HPDE6-E6E7 (cell line): ENCODE data around the gene RARRES1.

Experiments
- DNase-seq: peaks from one replicate; pipeline ENCODE4 v3.0.0; 2011; ENCODE audit warnings: missing footprints; ENCODE audit errors: extremely low spot score

The RARRES1 gene

DNA sequence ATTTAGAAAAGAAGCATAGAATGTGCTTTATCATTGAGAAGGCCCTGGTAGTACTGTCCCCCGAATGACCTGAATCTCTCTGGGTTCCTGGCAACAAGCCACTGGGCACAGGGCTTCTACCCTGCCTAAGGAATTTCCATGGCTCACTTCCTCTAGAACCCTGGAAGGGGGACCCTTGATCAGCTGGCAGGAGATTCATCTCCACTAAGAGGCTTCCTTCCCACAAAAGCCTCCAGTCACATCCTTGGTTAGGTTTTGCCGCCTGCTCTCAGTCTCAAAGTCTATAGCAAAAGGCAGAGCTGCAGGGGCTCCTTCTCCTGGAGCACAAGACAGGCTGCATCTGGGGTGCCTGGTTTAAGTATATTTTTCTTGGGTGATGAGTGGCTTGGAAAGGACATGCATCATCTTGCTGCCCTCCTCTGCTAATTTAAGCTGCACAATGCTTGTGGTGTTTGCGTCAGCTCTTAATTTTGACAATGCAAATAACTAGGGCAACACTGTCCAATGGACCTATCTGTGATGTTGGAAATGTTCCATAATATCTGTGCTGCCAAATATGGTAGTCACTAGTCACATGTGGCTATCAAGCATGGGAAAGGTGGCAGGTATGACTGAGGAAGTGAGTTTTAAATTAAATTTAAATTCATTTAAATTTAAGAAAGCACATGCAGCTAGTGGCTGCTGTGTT lies 33.4 kb upstream of the RARRES1 start:
- no peak for DNase-seq

DNA sequence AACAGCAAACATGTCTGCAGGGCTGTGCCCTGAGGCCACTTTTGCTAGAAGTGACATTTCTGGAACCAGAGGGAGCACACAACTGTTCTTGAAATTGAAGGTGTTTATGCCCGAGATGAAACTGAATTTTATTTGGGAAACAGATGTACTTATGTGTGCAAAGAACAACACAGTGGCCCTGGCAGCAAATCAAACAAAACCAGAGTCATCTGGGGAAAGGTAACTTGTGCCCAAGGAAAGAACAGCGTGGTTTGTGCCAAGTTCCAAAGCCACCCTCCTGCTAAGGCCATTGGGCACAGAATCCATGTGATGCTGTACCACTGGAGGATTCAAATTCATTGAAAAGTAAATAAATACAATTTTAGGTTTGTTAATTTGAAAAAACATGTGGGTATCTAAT lies 31.2 kb upstream of the RARRES1 start:
- DNase-seq, result no peak

DNA sequence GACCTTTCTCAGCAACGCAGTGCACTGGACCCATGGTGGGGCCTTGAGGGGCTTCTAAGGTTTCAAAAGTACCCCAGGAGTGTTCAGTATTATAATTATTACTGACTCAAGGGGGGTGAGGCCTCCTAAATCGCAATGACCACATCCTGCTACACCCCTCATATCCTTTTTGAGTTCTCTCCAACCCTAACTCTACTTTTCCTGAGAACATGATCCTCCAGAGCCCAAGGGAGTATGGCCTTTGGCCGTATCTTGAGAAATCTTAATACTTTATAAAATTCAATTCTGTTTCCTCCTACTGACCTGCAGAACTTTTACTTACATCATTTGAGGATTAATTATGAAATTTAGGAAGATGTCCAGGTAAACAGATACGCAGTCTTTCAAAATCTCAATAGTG lies 30.4 kb upstream of the RARRES1 start:
- DNase-seq, result no peak

DNA sequence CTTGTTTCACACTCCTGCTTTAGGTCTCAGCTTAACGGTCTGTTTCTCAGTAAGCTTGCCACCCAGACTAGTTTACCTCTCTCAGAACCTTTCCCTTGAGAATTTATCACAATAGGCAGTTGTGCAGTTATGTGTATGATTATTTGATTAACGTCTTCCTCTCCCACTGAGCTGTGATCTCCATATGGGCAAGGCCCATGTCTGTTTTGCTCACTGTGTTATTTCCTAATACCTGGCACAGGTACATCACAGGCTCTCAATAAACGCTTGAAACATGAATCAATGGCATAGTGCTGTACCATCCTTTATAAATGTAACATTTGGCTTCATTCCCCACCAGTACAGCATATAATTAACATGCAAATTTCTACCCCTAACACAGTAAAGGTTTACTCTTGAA lies 29.1 kb upstream of the RARRES1 start:
- no peak for DNase-seq

DNA sequence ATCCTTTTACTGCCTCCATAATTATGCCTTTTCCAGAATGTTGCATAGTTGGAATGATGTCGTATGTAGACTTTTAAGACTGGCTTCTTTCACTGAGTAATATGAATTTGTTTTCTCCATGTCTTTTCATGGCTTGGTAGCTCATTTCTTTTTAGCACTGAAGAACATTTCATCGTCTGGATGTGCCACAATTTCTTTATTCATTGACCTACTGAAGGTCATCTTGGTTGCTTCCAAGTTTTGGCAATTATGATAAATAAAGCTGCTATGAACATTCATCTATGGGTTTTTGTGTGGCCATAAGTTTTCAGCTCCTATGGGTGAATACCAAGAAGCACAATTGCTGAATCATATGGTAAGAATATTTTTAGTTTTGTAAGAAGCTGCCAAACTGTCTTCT lies 23.2 kb upstream of the RARRES1 start:
- DNase-seq, result no peak

DNA sequence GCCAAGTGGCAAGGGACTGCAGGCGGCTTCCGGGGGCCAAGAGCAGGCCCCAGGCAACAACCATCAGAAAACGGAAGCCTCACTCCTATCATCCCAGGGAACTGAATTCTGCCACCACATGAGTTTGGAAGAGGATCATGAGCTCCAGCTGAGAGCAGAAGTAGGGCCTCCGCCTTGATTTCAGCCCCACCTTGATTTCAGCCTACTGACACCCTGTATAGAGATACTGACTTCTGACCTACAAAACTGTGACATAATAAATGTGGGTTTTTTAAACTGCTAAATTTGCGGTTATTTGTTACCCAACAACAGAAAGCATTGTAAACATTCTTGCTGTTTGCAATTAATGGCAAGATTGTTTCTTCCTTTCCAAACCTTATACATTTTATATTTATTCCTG lies 21.6 kb upstream of the RARRES1 start:
- no peak for DNase-seq

DNA sequence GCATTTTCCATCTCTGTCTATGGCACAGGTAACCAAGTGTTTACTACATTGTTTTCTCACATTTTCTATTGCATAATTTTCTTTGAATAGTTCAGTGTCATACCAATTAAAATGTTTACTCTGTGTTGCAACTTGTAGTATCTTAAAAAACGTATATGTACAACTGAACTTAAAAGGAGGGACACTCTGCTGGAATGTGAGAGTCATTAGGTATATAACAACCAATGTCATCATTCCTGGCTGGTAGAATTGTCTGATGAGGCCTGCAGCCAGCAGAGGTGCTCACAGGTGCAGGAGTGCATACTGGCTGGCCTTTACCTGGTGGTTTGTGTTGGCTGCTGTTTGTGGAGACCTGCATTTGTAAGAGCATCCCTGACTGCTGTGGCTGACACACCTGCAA lies 19.1 kb upstream of the RARRES1 start:
- DNase-seq, result no peak

DNA sequence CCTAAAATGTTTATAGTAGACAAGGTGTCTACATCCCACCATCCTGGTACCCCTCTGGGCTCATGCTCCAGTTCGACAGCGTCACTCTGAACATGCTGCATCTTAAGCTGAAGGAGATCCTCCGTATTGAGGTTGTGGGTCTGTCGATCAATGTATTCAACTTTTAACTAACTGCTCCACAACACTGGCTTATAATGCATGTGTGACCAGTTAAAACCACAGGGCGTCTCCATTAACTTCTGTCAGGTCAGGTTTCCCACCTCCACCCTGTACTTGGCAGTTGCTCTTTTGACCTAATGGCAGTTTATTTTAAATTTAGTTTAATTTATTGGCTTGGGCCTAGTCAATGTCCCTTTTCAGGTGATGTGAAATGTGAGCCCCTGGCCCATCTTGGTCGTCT lies 17.8 kb upstream of the RARRES1 start:
- no peak for DNase-seq

DNA sequence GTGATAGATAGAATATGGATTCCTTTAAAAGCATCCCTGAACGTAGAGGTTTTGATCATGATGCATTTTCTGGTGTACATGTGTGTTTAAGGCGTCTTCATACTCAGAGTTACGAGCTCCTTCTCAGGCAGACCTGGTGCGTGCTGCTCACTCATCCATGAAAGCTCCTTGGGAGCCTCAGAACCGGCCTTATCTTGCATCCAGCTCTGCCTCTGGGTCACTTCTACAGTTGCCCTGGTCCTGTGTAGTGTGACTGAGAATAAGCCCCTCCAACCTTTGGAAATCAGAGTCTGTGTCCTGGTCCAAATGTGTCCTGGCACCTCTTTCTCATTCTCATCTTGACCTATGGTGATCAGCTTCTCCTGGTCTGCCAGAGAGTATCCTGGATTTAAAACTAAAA lies 17.3 kb upstream of the RARRES1 start:
- DNase-seq, result no peak

DNA sequence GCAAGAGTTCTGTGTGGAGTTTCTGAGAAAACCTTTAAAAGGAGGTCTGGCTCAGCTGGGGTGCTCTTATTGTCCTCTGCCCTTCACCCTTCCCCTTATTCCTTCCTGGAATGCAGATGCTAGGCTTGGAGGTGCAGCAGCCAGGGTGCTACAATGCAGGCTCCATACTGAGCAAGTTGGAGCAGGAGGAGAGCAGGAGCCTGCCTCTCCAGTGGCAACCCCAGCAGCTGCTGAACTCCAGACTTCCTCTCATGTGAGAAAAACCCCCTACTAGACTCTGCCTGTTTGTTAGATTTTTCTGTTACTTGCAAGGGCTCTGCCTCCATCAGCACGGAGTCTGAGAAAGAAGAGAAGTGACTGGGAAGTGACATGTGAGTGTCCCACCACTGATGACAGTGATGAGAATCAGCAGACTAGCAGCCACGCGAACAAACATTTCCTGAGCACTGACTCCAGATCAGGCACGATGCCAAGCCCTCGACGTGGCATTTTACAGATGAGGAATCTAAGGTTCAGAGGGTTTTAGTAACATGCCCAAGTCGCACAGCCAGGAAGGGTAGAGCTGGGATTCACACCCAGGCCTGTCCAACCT lies 16.1 kb upstream of the RARRES1 start:
- no peak for DNase-seq

DNA sequence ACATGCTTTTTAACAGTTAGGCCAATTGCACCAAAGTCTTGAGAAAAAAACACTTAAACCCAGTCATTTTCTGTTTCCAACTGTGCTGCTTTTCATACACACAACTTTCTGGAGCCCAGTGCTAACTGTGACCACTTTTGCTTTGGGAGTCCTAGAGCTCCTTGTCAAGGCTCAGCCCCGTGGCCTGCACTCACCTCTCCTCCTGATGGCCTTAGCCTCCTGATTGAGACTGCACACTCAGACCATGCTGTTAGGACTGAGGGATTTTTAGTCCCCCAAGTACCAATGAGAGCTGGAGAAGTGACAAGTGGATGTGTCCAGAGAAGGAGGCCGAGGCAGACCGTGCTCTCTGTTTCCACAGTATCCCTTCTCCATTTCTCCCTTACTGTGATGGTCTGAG lies 15.2 kb upstream of the RARRES1 start:
- no peak for DNase-seq

DNA sequence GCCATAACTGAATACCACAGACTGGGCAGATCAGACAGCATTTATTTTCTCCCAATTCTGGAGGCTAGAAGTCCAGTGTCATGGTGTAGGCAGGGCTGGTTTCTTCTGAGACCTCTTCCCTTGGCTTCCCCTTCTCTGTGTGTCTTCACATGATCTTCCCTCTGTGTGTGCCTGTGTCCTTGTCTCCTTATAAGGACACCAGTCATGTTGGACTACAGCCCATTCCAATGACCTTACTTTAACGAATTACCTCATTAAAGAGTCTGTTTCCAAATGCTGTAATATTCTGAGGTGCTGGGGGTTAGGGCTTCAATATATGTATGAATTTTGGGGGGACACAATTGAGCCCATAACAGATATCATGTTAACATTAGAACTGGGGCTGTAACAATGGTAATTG lies 13.3 kb upstream of the RARRES1 start:
- DNase-seq, result no peak

DNA sequence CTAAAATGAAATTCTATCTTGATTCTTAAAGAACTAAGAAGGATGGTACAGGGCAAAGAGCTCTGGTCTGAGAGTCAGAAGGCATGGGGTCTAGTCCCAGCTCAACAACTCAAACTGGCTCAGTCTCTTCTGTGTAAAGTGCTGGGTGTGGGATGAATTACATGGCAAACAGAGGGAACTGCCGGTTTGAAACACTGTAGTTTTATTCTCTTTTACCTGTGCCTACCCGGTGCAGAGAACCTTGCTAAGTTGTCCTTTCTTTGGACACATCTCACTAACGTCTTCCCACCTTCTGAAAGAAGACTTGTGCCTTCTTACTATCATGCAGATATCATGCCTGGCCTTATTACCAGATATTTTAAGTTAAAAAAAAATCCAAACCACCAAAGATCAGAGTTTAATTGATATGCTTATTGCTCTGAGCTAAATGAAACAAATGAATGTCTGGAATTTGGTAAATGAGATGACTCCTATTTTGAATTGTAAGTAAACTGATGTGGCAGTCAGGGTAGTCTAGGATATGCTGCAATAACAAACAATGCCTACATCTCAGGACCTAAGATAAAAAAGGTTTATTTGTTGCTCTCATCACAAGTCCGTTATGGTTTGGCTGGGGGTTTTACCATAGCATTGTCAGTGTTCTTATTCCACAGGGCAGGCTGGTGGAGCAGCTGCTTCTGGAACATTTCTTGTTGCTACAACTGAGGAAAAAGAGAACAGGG lies 12.5 kb upstream of the RARRES1 start:
- no peak for DNase-seq

DNA sequence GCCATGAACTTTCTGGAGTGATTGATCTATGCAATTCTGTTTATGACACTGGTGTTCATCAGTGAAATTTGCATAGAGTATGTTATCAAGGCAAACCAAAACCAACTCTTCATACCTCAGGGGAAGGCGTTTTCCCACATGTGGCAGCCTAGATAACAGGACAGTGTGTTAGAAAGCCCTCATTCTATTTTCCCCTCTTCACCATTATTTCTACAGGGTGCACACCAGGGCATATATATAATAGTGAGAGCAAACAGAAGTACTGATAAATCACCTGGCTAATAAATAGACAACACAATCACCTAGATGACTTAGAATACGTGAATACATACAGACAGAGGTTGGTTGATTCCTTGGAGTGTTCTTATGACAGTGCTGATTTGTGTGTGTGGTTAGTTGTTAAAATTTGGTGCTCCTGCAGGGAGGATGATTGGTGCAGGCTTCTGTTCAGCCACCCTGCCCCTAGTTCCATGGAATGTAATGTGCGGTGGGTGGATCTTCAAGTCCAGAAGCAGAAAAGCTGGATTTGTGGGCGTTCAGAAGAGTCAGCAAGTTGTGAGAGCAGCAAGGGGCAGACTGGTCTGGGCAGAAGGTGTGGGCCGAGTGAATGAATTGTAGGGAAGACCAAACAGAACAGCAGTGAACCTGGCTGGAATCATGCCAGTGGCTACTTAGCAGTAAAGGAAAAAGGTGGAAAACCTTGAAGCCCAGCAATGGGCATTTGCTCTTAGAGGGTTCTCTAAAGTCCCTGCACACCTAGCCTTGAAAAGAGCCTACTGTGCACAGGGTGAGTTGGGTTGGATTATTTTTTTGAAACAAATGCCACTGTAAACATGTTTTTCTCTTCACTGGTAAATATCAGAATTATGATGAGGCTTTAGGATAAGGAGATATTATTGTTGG lies 11.7 kb upstream of the RARRES1 start:
- no peak for DNase-seq

DNA sequence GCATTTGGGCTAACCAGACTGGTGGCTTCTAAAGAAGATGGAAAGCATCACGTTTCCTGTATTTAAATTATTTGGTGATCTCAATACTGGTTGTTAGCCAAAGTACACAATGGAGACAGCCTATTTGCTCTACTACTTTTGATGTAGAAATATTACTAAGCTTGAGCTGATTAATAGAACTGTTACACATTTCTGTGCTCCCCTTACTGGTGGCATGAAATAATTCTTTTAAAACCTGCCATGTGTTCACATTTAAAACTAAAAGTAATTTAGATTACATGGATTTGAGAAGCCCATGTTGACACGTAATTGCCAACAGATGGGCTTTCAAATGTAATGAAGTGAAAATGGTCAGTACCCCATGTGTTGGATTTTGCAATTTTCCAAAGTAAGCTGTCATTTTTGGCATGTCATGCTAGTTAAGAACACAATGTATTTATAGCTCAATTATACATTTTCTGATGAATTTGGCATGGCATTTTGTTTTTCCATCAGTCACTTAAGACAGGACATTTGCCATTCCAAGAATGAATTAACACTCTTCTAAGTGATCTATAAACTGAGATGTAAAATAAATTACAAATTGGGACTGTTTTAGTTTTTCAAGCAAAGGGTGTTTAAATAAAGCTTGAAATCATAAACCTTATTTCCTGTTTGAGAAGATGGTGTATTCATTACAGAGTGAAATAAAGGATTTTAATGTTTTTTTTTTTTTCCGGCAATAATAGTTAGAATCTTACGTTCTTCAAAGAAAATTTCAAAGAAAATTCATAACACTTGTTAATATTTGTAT lies 10.8 kb upstream of the RARRES1 start:
- DNase-seq, result no peak

DNA sequence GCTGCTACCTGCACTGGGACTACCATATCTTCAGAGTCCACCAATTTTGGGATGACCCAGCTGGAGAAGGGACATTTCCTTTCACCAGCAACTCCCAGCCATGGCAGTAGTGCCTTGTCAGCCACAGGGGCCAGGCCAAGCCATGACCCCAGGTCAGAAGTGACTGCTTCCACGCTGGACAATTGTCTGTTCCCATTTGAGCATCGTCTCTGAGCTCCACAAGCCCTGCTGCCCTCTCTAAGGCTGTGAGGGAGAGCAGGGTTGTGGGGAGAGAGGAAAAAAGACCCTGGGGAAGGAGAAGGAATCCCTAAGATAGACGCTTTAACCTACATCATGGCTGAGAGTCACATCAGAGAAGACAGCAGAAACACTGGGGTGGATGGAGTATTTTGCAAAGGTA lies 7.4 kb upstream of the RARRES1 start:
- DNase-seq, result no peak

DNA sequence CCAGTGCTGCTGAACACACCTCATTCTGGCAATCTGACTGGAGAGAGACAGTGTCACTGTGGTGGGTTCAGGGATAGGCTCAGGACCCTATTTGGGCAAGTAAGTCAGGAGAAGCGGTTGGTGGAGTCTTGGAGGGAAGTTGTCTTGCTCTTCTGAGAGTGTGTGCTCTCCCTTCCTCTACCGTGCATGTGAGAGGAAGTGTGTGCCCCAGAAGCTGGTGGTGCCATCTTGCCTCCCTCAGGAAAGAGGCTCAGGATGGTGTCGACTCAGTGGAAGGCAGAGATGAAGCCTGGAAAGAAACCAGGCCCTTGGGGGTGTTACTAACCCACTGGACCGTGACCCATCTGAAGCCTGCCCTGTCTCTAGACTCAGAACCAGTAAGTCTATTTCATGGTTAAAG lies 6.8 kb upstream of the RARRES1 start:
- DNase-seq, result no peak

DNA sequence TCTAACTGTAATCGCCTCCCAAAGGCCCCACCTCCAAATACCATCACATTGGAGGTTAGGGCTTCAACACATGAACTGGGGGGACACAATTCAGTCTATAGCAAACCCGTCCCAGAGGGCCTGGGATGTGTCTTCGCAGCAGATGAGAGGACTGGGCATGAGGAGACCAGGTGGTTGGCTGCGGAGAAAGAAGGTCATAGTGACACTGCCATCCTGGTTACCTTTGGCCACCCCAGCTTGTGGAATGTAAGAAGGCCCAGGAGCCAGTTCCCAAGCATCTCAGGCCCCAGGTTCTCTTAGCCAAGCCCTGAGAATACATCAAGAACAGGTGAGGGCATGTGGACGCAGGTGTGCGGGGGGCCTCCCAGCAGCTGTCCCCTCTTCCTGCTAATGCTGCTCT lies 6.4 kb upstream of the RARRES1 start:
- no peak for DNase-seq

DNA sequence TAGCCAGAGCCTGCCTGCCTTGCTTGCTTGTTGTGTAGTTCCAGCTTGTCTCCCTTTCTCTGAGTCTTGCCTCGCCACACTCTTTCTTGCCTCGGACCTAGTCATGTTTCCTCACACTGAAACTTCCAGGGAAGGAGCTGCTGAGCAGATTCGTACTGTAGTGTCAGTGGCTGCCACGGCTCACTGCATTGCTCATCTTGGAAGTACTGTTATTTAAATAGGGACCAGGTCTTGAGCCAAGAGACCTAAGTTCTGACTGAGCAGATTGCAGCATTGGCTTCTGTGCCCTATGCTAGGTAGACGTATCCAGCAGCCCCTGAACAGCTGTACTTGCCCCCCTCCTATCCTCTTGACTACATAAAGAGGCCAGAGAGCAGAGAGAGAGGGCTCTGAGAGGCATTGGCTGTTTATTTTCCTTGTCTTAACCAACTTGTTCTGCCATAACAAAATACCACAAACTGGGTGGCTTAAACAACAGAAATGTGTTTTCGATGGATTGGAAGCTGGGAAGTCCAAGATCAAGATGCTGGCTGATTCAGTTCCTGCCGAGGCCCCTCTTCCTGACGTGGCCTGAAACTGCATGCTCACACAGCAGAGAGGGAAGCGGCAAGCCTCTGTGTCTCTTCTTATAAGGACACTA lies 5.8 kb upstream of the RARRES1 start:
- no peak for DNase-seq

DNA sequence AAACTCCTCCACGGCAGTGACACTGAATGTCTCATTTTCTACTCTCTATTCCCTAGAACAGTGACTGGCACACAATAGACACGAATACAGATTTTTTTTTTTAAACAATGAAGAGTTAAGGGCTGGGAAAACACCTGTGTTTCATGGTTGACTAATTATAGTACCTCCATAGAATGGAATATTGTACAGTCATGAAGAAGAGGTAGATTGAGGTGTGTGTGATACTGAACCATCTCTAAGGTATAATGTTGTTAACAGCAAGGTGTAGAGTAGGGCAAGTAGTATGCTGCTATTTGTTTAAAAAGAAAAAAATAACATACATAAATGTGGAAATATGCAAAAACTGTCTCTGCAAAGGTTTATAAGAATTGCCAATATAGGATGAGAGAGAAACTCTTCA lies 5.2 kb upstream of the RARRES1 start:
- DNase-seq, result no peak
